ENCODE measurements around the gene SYNPO. TPM values are rescaled to one million over a fixed set of nuclear protein-coding genes. Genes with fewer than 3 reads are reported as not detected.

SYNPO gene
- total RNA-seq, 4 donors from 2014 or later = 419 to 569 (median 539) TPM

DNA sequence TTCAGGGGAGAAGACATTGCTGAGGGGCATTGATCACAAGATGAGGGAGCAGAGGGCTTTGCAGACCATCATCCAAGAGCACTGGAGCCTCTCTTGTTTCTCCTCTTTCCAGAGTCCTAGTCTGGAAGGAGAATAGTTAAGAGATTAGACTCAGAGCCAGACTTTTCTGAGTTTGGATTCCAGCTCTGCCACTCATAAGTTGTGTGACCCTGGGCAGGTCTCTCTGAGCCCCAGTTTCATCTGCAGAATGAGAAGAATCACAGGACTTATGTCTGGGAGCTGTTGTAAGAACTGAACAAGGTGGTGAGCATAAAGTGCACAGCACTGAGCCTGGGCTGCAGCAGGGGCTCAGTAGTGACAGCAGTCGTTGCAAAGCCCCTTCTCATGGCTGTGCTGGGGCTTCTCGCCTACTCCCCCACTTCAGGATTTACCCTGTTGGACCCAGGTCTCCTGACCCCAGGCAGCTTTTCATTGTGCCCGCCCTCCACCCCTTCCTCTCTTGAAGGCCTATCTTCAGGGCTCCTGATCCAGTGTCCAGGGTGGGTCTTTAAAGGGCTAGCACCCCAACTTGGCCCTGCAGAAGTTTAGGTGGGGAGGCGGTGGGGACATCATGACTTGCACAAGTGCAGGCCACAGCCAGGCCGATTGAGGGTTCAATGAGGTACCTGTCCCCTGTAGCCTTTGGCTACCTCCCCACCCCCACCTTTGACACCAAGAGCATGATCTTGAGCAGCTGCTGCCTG is 1.5 kb downstream of the SYNPO start:
- TF ChIP-seq POLR2A (IDR thresholded peaks at IDR 0.05) = no peak
- no peak for TF ChIP-seq CTCF (IDR thresholded peaks at IDR 0.05 in 4 of 5, conservative IDR thresholded peaks at IDR 0.05 in 1 of 5)
- Histone ChIP-seq H3K27me3 (no peaks in the 10 kb centered on the region), H3K27ac (peak overlapping the region; percentile 96 to 100 (median 100)), H3K9me3 (no peaks in the 10 kb centered on the region), H3K4me1 (peaks cover 85 to 91% of the 10 kb centered on the region in 2 donors), H3K36me3 (no peaks in the 10 kb centered on the region), H3K4me3 (no peak overlapping the region)
- in situ Hi-C loops (cut with MboI; ENCODE audit: low sequenced_read_pairs in 4 of 4) = no loop called here
- DNase-seq (no peak), ATAC-seq (peak in 1 of 2 donors; percentile 15)
- intact Hi-C loops (cut with DNase I; ENCODE audit: low total_unique reads) = no loop called here

DNA sequence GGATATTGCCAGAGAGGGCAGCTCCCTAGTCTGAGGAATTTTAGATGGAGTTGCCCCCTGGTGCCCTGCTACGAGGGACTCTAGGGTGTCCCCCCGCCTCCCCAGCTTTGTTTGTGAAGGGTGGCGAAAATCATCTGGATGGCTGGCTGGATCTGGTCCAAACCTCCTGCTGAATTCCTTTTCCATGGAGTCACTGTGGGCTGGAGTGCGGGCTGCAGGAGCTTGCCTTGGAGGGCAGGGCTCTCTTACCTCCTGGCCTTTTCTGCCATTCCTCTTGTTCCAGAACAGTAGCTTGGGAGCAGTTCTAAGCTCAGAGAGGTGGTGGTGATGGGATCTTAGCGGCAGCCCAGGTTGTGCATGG is 2.1 kb downstream of the SYNPO start:
- intact Hi-C loops (cut with DNase I; ENCODE audit: low total_unique reads) = no loop called here
- Histone ChIP-seq H3K27ac (peak overlapping the region; percentile 96 to 100 (median 100)), H3K27me3 (no peaks in the 10 kb centered on the region), H3K4me1 (peaks cover 85 to 91% of the 10 kb centered on the region in 2 donors), H3K4me3 (no peak overlapping the region), H3K9me3 (no peaks in the 10 kb centered on the region), H3K36me3 (no peaks in the 10 kb centered on the region)
- in situ Hi-C loops (cut with MboI; ENCODE audit: low sequenced_read_pairs in 4 of 4) = no loop called here
- ATAC-seq (peak; percentile 40 to 57), DNase-seq (peak; percentile 75 to 86)
- TF ChIP-seq POLR2A (IDR thresholded peaks at IDR 0.05) (no peak), CTCF (IDR thresholded peaks at IDR 0.05 in 4 of 5, conservative IDR thresholded peaks at IDR 0.05 in 1 of 5) (no peak)

- Histone ChIP-seq H3K9me3 (no peaks in the 10 kb centered on the region), H3K27me3 (no peaks in the 10 kb centered on the region), H3K4me3 (no peak overlapping the region), H3K4me1 (peaks cover 89 to 92% of the 10 kb centered on the region in 2 donors), H3K36me3 (peaks cover 0 to under 1% of the 10 kb centered on the region in 2 donors), H3K27ac (peak overlapping the region; percentile 96 to 100 (median 100))
- ATAC-seq = no peak
- TF ChIP-seq CTCF (IDR thresholded peaks at IDR 0.05 in 4 of 5, conservative IDR thresholded peaks at IDR 0.05 in 1 of 5) (no peak), POLR2A (IDR thresholded peaks at IDR 0.05) (no peak)
- DNase-seq = no peak
- intact Hi-C loops (cut with DNase I; ENCODE audit: low total_unique reads) (no loop called here), in situ Hi-C loops (cut with MboI; ENCODE audit: low sequenced_read_pairs in 4 of 4) (no loop called here)
These were observed 2.7 kb downstream of the SYNPO start for GRCh38 chr5:150642991-150643710.

DNA sequence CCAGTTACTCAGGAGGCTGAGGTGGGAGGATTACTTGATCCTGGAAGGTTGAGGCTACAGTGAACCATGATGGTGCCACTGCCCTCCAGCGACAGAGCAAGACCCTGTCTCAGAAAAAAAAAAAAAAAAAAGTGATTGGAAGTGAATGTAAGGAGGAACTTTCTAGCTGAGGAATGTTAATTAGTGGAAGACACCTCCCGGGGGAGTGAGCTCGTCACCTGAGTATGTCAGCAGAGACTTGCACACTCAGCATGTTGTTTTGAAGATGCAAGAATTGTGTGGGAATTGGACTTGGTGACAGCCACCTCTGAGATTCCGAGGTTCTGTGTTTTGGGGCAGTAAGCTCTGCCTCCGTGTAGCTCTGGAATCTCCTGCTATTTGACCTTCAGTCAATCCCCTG is 3.6 kb downstream of the SYNPO start:
- intact Hi-C loops (cut with DNase I; ENCODE audit: low total_unique reads) = no loop called here
- H3K9me3 ChIP-seq = no peaks in the 10 kb centered on the region
- in situ Hi-C loops (cut with MboI; ENCODE audit: low sequenced_read_pairs in 4 of 4) = no loop called here
- peaks cover 89 to 93% of the 10 kb centered on the region in 2 donors for H3K4me1 ChIP-seq
- H3K27me3 ChIP-seq = no peaks in the 10 kb centered on the region
- DNase-seq (no peak), ATAC-seq (no peak)
- H3K27ac ChIP-seq = peak overlapping the region; percentile 96 to 100 (median 100)
- H3K4me3 ChIP-seq = no peak overlapping the region
- H3K36me3 ChIP-seq = peaks cover 0 to 10% of the 10 kb centered on the region in 2 donors
- TF ChIP-seq POLR2A (IDR thresholded peaks at IDR 0.05) (no peak), CTCF (IDR thresholded peaks at IDR 0.05 in 4 of 5, conservative IDR thresholded peaks at IDR 0.05 in 1 of 5) (no peak)
